Skeletal muscle tissue (tissue), 4 donors: ENCODE measurements around the gene PTPN9. TPM values are rescaled to one million over a fixed set of nuclear protein-coding genes. Genes with fewer than 3 reads are reported as not detected.
"Not testable (repeated sequence)": the region's sequence is repeated elsewhere in the genome, so short reads cannot be mapped to it uniquely, and the experiment has no call there.

Experiments
- H3K27ac ChIP-seq: one replicate; pipeline ENCODE4 v1.7.0; 2013; ENCODE audit warnings: mild to moderate bottlenecking, low read depth, low read length, inconsistent platforms
- H3K27me3 ChIP-seq, 3 donors: one replicate each; pipeline ENCODE4 v1.7.0; 2013; ENCODE audit warnings: low read length in 3 of 3; ENCODE audit not compliant: control insufficient read depth in 3 of 3, insufficient read depth in 3 of 3
- H3K36me3 ChIP-seq, 3 donors: one replicate each; pipeline ENCODE4 v1.7.0; 2013; ENCODE audit warnings: low read length in 3 of 3; ENCODE audit not compliant: control insufficient read depth in 3 of 3, insufficient read depth in 3 of 3
- H3K4me1 ChIP-seq, 3 donors: one replicate each; pipeline ENCODE4 v1.7.0; 2013; ENCODE audit warnings: low read length in 3 of 3, mild to moderate bottlenecking in 3 of 3; ENCODE audit not compliant: control insufficient read depth in 3 of 3, insufficient read depth in 3 of 3
- H3K4me3 ChIP-seq, 3 donors: one replicate each; pipeline ENCODE4 v1.7.0; 2013; ENCODE audit warnings: low read length in 3 of 3
- H3K9ac ChIP-seq, 3 donors: one replicate each; pipeline ENCODE4 v1.7.0; 2013; ENCODE audit warnings: low read length in 3 of 3, mild to moderate bottlenecking in 3 of 3, moderate library complexity in 2 of 3, low read depth in 1 of 3
- H3K9me3 ChIP-seq, 3 donors: one replicate each; pipeline ENCODE4 v1.7.0; 2013; ENCODE audit warnings: low read length in 3 of 3; ENCODE audit not compliant: control insufficient read depth in 3 of 3
- total RNA-seq: library from RNA; depleted of rRNA; stranded (reverse); fragments of >200 nt; gene quantifications from one replicate; pipeline ENCODE4 v1.2.3, GENCODE V29; 2014
- donor health status: Osteomylitis.

PTPN9 gene
- total RNA-seq, 1 donor from 2014 or later, result 11.5 TPM

DNA sequence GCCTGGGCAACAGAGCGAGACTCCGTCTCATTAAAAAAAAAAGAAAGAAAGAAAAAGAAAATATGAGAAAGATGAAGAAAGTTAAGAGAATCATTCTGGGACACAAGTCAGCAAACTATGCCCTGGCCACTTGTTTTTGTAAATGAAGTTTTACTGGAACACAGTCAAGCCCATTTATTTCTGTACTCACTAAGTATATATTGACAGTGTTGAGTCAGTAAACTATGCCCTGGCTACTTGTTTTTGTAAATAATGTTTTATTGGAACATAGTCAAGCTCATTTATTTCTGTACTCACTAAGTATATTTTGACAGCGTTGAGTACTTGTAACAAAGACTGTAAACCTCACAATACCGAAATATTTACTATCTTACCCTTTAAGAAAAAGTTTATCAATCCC is 85.4 kb downstream of the PTPN9 start:
- Histone ChIP-seq H3K9me3 (peaks cover 0 to 2% (median 0%) of the 10 kb centered on the region in 3 donors), H3K9ac (no peak overlapping the region), H3K27me3 (no peaks in the 10 kb centered on the region), H3K36me3 (peaks cover 3 to 10% (median 4%) of the 10 kb centered on the region in 3 donors), H3K27ac (no peak overlapping the region), H3K4me1 (no peaks in the 10 kb centered on the region), H3K4me3 (no peak overlapping the region)

DNA sequence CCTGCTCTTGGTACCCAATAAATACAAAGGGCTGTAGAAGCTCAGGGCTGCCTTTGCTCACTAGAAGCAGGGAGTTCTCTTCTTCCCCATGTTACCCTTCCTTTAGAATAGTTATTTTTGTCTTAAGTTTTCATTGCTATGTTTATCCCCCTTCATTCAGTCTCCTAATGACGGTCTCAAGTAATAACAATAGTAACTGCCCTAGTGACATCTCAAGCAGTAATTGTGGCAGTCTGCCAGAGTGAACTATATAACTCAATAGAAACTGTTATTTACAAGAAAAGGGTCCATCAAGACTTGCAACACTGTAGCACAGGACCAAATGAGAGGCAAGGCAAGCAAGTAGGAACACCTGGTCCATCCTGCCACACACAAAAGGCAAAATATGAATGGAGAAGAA is 95.2 kb downstream of the PTPN9 start:
- H3K36me3 ChIP-seq, result peaks cover 0 to 7% (median 5%) of the 10 kb centered on the region in 3 donors
- no peak overlapping the region for H3K4me3 ChIP-seq
- H3K9ac ChIP-seq, result no peak overlapping the region
- H3K27ac ChIP-seq, result no peak overlapping the region
- no peaks in the 10 kb centered on the region for H3K9me3 ChIP-seq
- H3K27me3 ChIP-seq, result no peaks in the 10 kb centered on the region
- no peaks in the 10 kb centered on the region for H3K4me1 ChIP-seq

GRCh38 chr15:75483556-75483955 is 95.6 kb downstream of the PTPN9 start:
- not testable (repeated sequence) for H3K4me3 ChIP-seq, H3K27ac ChIP-seq, H3K27me3 ChIP-seq, H3K9me3 ChIP-seq, H3K9ac ChIP-seq, H3K4me1 ChIP-seq, H3K36me3 ChIP-seq

GRCh38 chr15:75483106-75483505 is 96.0 kb downstream of the PTPN9 start:
- H3K27me3 ChIP-seq, result no peaks in the 10 kb centered on the region
- H3K9me3 ChIP-seq, result no peaks in the 10 kb centered on the region
- no peak overlapping the region for H3K9ac ChIP-seq
- peaks cover 4 to 7% (median 5%) of the 10 kb centered on the region in 3 donors for H3K36me3 ChIP-seq
- no peak overlapping the region for H3K4me3 ChIP-seq
- no peak overlapping the region for H3K27ac ChIP-seq
- no peaks in the 10 kb centered on the region for H3K4me1 ChIP-seq

GRCh38 chr15:75480463-75480862 is 98.7 kb downstream of the PTPN9 start:
- not testable (repeated sequence) for H3K4me1 ChIP-seq, H3K4me3 ChIP-seq, H3K36me3 ChIP-seq, H3K9me3 ChIP-seq, H3K27ac ChIP-seq, H3K9ac ChIP-seq, H3K27me3 ChIP-seq

- no peaks in the 10 kb centered on the region for H3K27me3 ChIP-seq
- no peak overlapping the region for H3K4me3 ChIP-seq
- no peaks in the 10 kb centered on the region for H3K9me3 ChIP-seq
- no peak overlapping the region for H3K27ac ChIP-seq
- peaks cover 5 to 7% (median 6%) of the 10 kb centered on the region in 3 donors for H3K36me3 ChIP-seq
- no peaks in the 10 kb centered on the region for H3K4me1 ChIP-seq
- no peak overlapping the region for H3K9ac ChIP-seq
Observed at GRCh38 chr15:75479670-75480069, 99.4 kb downstream of the PTPN9 start.

- not testable (repeated sequence) for H3K27ac ChIP-seq, H3K9ac ChIP-seq, H3K4me1 ChIP-seq, H3K9me3 ChIP-seq, H3K4me3 ChIP-seq, H3K27me3 ChIP-seq
- peaks cover 7 to 16% (median 13%) of the 10 kb centered on the region in 3 donors for H3K36me3 ChIP-seq
Observed at GRCh38 chr15:75477094-75477493, 102.0 kb downstream of the PTPN9 start.

- Histone ChIP-seq H3K4me1 (peaks cover 0 to 5% (median 4%) of the 10 kb centered on the region in 3 donors), H3K36me3 (peaks cover 19 to 46% (median 33%) of the 10 kb centered on the region in 3 donors), H3K4me3 (no peak overlapping the region), H3K9ac (no peak overlapping the region), H3K27ac (no peak overlapping the region), H3K27me3 (no peaks in the 10 kb centered on the region), H3K9me3 (no peaks in the 10 kb centered on the region)
Observed at GRCh38 chr15:75468913-75469598, 110.1 kb downstream of the PTPN9 start.

DNA sequence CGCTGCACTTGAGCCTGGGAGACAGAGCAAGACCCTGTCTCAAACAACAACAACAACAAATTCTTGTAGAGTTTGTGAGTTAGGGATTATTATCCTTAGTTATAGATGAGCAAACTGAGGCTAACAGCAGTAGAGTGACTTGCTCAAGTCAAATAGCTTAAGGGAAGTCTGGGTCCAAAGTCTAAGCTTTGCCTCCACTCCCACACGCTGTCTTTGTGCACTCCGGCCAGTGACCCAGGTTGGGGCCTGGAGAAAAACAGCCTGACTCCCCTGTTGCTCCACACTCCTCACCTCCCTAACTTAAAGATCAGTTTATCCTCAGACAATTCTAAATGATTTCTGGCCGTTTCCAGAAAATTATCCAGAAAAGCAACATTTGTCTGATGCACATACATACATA is 118.5 kb downstream of the PTPN9 start:
- H3K9ac ChIP-seq, result no peak overlapping the region
- H3K4me3 ChIP-seq, result no peak overlapping the region

GRCh38 chr15:75459581-75459980 is 119.5 kb downstream of the PTPN9 start:
- no peak overlapping the region for H3K4me3 ChIP-seq
- no peak overlapping the region for H3K27ac ChIP-seq
- peaks cover 4 to 13% (median 4%) of the 10 kb centered on the region in 3 donors for H3K4me1 ChIP-seq
- no peaks in the 10 kb centered on the region for H3K27me3 ChIP-seq
- H3K9ac ChIP-seq, result no peak overlapping the region
- H3K36me3 ChIP-seq, result no peaks in the 10 kb centered on the region
- H3K9me3 ChIP-seq, result no peaks in the 10 kb centered on the region

More for the DNA sequence above, 118.5 kb downstream of the PTPN9 start:
- no peaks in the 10 kb centered on the region for H3K36me3 ChIP-seq
- H3K4me1 ChIP-seq, result peaks cover 4 to 13% (median 4%) of the 10 kb centered on the region in 3 donors
- no peak overlapping the region for H3K27ac ChIP-seq
- no peaks in the 10 kb centered on the region for H3K9me3 ChIP-seq
- H3K27me3 ChIP-seq, result no peaks in the 10 kb centered on the region
